Measurements from ENCODE around the gene CHID1.
A peak's percentile ranks its signal among the peaks of the same experiment; 100 is the strongest.

CHID1 gene

DNA sequence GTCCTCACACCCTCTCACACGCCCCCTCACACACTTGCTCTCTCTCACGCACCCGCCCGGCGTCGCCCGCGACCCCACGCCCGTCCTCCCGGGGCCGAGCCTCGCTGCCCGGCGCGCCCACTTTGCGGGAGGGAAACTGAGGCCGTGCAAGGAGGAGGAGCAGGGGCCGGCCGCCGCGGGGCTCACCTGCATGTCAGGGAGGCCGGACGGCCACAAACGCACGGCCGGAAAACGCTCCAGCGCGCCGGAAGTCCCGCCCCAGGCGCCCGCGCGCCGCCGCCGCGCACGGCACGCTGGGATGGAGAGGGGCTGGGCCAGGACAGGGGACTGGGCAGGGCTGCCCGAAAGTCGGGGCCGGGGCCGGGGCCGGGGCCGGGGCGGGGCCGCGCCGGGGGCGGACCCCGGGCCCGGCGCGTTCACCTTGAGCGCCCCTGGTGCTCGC lies at the start of gene CHID1:
Gene CHID1 (minus strand): TSS at position 222 of the 442 bp plus-strand sequence. CDS start 5,994 bp downstream, outside the sequence.
- no peak for TF ChIP-seq CTCF (IDR thresholded peaks at IDR 0.05)
- Histone ChIP-seq H3K4me3 (peak within 1 kb of the TSS; percentile 90), H3K27ac (peak within 1 kb of the TSS; percentile 85 to 93)
- DNase-seq (ENCODE audit: low spot score) = peak; percentile 88

DNA sequence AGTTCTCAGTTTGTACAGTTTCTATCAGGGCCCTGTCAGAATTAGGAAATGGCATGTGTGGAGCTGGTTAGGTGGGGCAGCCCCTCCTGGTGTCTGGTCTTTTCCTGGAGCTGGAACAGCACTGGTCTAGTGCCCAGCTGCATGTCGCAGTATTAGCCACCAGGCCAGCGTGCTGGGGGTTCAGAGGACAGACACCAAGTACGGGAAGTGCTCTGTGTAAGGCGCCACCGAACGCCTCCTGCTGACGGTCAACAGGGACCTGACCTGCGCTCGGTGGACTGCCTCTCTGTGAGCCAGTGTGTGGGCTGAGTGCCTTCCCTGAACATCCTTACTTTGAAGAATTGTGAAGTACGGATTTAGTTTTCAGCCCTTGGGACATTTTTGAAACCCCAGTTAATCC lies 49.0 kb upstream of the CHID1 start:
- no peak overlapping the region for H3K27ac ChIP-seq

GRCh38 chr11:959027-959426 lies 48.4 kb upstream of the CHID1 start:
- TF ChIP-seq CTCF (IDR thresholded peaks at IDR 0.05) = no peak
- no peak for DNase-seq (ENCODE audit: low spot score)
- Histone ChIP-seq H3K4me3 (no peak overlapping the region), H3K27ac (no peak overlapping the region)

More for the DNA sequence above, 49.0 kb upstream of the CHID1 start:
- DNase-seq (ENCODE audit: low spot score) = no peak
- H3K4me3 ChIP-seq = no peak overlapping the region
- no peak for TF ChIP-seq CTCF (IDR thresholded peaks at IDR 0.05)

- no peak for TF ChIP-seq CTCF (IDR thresholded peaks at IDR 0.05)
- no peak overlapping the region for H3K27ac ChIP-seq
- no peak for DNase-seq (ENCODE audit: low spot score)
Measured at GRCh38 chr11:958101-958500, 47.5 kb upstream of the CHID1 start.

DNA sequence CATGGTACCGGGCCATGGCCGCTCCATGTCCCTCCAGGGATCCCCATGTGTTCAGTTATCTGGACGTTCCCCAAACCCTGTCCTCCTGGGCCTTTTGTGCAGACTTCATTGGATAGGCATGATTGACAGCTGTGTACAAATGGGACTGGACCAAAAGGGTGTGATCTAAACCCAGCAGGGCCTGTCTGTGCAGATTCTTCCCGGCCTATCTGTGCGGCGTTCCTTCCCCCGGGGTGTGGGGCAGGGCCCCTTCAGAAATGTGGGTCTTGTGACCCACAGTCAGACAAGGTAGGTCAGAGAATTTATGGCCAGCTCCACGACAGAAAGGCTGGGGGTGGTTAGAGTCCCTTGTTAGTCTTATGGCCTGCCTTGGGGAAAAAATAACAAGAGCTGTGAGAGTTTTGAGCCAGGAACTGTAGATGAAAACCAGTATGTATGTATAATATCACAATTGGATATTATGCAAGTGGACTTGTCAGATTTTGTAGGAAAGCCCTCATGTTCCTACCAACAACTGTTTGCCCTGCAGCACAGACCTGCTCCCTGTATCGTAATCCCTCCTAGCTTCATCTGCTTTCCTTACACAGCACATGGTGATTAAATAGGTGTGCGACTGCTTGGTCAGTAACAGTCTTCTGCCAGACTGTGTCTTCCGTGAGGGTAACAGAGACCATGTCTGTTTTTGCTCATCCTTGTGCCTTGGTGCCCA lies 46.8 kb upstream of the CHID1 start:
- no peak overlapping the region for H3K27ac ChIP-seq
- no peak overlapping the region for H3K4me3 ChIP-seq
- TF ChIP-seq CTCF (IDR thresholded peaks at IDR 0.05) = no peak
- DNase-seq (ENCODE audit: low spot score) = no peak

More at GRCh38 chr11:958101-958500, 47.5 kb upstream of the CHID1 start:
- no peak overlapping the region for H3K4me3 ChIP-seq

DNA sequence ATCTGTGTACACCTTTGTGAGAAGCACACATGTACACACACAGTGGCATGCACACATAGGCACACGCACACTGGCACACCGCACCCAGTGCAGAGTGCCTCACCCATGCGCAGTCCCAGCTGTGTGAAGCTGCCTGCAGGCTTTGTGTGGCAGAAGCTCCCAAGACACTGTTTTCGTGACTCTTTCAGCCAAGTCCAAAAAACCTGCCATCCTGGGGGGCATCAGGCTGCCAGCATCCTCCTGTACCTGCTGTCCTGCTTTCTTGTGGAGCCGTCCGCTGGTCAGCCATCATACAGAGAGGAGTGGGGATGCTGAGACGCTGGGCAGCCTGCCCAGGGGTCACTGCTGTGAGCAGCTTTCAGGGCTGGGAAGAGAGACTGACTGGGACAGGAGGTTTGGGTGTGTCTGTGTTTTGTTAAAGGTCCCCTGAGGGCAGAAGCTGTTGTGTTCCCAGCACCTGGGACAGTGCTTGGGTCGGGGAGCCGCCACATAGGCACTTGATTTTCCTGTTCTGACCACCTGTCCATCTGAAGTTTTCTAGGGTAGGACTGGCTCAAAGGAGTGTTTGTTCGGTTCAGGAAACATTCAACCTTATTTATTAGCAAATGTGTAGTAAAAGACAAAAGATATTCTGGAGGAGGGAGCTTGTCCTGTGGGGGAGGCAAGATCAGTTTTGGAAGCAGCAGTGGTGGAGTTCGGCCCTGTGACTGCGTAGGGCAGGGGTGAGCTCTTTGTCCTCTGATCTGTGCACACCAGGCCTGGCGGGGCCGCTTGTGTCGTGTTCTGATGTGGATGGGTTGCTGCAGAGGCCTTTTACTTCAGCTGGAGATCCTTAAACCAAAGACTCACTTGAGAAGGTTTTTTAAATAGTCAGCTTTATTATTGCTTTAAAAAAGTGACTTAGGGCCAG lies 44.8 kb upstream of the CHID1 start:
- no peak overlapping the region for H3K27ac ChIP-seq

More for the DNA sequence above, 44.8 kb upstream of the CHID1 start:
- no peak overlapping the region for H3K4me3 ChIP-seq
- DNase-seq (ENCODE audit: low spot score) = no peak
- TF ChIP-seq CTCF (IDR thresholded peaks at IDR 0.05) = no peak
